Right atrium auricular region (tissue), 2 donors: ENCODE data around the gene DNAL1. TPM values are rescaled to one million over a fixed set of nuclear protein-coding genes. Genes with fewer than 3 reads are reported as not detected.

Source experiments
- DNase-seq: peaks from one replicate; pipeline ENCODE4 v3.0.0-alpha.2; 2019; ENCODE audit warnings: low spot score
- H3K27ac ChIP-seq, 2 donors: fragments of 200-600 bp; sonication (generic); 1 replicate in 1 of 2; 2 replicates in 1 of 2; pipeline ENCODE4 v1.5.1; 2016 to 2019
- H3K27me3 ChIP-seq, 2 donors: fragments of 200-600 bp; sonication (generic); one replicate each; pipeline versions ENCODE4 v1.5.1 to v1.6.0; 2017 to 2019
- H3K36me3 ChIP-seq: fragments of 200-600 bp; sonication (generic); one replicate; pipeline ENCODE4 v1.5.1; 2016
- H3K4me1 ChIP-seq, 2 donors: fragments of 200-600 bp; sonication (generic); one replicate each; pipeline versions ENCODE4 v1.5.1 to v1.6.0; 2017 to 2019
- H3K4me3 ChIP-seq, 2 donors: fragments of 200-600 bp; sonication (generic); 1 replicate in 1 of 2; 2 replicates in 1 of 2; pipeline ENCODE4 v1.5.1; 2017 to 2019; ENCODE audit warnings: mild to moderate bottlenecking in 1 of 2, moderate library complexity in 1 of 2
- H3K9me3 ChIP-seq, 2 donors: fragments of 200-600 bp; sonication (generic); one replicate each; pipeline ENCODE4 v1.5.1; 2019
- total RNA-seq, 2 donors: library from RNA; depleted of rRNA; stranded (reverse); fragments of >200 nt; gene quantifications; one replicate each; pipeline ENCODE4 v1.1.0, GENCODE V29; 2016
- TF ChIP-seq, protein P1 (sequence below), 2 donors: fragments of 200-600 bp; sonication (generic); IDR thresholded peaks; one replicate each; pipeline ENCODE4 v1.5.1; 2019; ENCODE audit warnings: antibody characterized with exemption in 2 of 2

Gene DNAL1
- total RNA-seq, 2 donors from 2014 or later: 5.7 to 7.8 TPM

DNA sequence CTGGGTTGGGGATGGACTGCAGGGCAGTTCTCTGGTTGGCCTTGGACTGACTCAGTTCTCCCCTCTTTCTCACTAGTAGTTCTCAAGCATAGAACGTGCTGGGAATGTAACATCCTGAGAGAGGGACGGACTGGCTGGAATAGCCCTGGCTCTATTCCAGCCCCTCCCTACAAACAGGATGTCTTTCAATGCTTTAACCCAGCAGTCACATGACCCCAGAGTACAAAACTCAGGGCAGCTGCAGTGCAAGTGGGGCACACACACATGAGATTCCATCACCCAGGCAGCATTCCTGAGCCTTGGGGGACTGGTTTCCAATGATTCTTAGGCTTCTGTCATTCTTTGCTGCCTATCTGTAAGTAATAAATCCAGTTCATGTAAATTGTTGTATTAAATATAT lies 34.1 kb upstream of the DNAL1 start:
- Histone ChIP-seq H3K27me3 (no peaks in the 10 kb centered on the region), H3K36me3 (no peaks in the 10 kb centered on the region), H3K9me3 (no peaks in the 10 kb centered on the region), H3K4me1 (no peaks in the 10 kb centered on the region), H3K27ac (no peak overlapping the region), H3K4me3 (no peak overlapping the region)
- DNase-seq: no peak
- TF ChIP-seq, protein P1, sequence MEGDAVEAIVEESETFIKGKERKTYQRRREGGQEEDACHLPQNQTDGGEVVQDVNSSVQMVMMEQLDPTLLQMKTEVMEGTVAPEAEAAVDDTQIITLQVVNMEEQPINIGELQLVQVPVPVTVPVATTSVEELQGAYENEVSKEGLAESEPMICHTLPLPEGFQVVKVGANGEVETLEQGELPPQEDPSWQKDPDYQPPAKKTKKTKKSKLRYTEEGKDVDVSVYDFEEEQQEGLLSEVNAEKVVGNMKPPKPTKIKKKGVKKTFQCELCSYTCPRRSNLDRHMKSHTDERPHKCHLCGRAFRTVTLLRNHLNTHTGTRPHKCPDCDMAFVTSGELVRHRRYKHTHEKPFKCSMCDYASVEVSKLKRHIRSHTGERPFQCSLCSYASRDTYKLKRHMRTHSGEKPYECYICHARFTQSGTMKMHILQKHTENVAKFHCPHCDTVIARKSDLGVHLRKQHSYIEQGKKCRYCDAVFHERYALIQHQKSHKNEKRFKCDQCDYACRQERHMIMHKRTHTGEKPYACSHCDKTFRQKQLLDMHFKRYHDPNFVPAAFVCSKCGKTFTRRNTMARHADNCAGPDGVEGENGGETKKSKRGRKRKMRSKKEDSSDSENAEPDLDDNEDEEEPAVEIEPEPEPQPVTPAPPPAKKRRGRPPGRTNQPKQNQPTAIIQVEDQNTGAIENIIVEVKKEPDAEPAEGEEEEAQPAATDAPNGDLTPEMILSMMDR (IDR thresholded peaks at IDR 0.05): no peak

DNA sequence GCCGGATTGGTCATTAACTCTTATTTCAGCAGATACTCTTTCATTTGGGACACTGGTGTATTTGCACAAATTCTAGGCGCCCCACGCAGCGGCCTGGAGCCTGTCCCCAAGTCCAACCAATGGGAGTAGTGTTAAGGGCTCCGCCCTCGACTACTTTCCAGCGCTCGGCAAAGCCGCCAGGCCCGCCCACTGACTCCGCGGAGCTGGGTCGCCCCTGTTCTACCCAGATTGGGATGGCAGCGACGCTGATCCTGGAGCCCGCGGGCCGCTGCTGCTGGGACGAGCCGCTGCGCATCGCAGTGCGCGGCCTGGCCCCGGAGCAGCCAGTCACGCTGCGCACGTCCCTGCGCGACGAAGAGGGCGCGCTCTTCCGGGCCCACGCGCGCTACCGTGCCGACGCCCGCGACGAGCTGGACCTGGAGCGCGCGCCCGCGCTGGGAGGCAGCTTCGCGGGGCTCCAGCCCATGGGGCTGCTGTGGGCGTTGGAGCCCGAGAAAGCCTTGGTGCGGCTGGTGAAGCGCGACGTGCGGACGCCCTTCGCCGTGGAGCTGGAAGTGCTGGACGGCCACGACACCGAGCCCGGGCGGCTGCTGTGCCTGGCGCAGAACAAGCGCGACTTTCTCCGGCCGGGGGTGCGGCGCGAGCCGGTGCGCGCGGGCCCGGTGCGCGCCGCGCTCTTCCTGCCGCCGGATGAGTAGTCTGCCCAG lies 32.3 kb upstream of the DNAL1 start, which contains the start of gene ACOT6:
Gene ACOT6, plus strand, starts transcription at position 179 of the 707 bp plus-strand sequence. Its CDS starts 55 bp downstream, at position 234.
- peak; percentile 76 for DNase-seq
- Histone ChIP-seq H3K4me3 (peak within 1 kb of the TSS; percentile 56 to 68), H3K9me3 (no peaks in the 10 kb centered on the region), H3K27ac (peak within 1 kb of the TSS; percentile 80 to 83), H3K4me1 (no peaks in the 10 kb centered on the region), H3K27me3 (no peaks in the 10 kb centered on the region), H3K36me3 (no peaks in the 10 kb centered on the region)
- TF ChIP-seq, protein P1 (IDR thresholded peaks at IDR 0.05): no peak

DNA sequence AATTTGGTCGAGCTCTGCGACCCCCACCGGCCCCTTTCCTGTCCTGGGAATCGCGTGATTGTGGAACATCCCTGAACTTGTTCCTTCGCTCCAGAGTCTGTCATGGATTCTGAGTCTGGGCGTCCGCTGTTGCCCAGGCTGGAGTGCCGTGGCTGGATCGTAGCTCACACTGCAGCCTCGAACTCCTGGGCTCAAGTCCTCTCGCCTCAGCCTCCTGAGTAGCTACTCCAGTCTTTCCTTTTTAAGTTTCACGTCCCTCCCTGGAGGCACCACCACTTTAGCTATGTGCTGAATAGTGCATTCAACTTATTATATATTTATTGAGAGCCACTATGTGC lies 31.8 kb upstream of the DNAL1 start:
- Histone ChIP-seq H3K4me1 (no peaks in the 10 kb centered on the region), H3K36me3 (no peaks in the 10 kb centered on the region), H3K27ac (peak overlapping the region; percentile 80 to 83), H3K27me3 (no peaks in the 10 kb centered on the region), H3K9me3 (no peaks in the 10 kb centered on the region), H3K4me3 (peak overlapping the region; percentile 56 to 68)
- TF ChIP-seq, protein P1 (IDR thresholded peaks at IDR 0.05): no peak
- no peak for DNase-seq

DNA sequence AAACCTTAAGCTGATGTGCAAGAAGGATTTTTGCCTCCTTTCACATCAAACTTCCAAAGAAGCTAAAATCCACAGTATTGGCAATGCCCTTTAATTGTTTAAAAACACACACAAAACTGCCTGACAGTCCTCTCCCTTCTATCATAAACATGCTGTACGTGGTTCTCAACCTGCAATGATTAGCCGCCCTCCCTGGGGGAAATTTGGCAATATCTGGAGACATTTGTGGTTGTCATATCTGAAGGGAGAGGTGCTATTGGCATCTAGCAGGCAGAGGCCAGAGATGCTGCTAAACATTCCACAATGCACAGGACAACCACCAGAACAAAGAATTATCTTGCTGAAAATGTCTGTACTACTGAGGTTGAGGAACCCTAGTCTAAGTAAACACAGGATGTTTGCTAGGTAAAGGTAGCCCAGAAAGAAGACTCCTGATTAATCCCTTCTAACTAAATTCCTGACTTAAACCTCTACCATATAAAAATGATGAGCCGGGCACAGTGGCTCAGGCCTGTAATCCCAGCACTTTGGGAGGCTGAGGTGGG lies 31.3 kb upstream of the DNAL1 start:
- Histone ChIP-seq H3K4me3 (peak overlapping the region in 1 of 2 donors; percentile 68), H3K27ac (no peak overlapping the region)
- TF ChIP-seq, protein P1 (IDR thresholded peaks at IDR 0.05): no peak

DNA sequence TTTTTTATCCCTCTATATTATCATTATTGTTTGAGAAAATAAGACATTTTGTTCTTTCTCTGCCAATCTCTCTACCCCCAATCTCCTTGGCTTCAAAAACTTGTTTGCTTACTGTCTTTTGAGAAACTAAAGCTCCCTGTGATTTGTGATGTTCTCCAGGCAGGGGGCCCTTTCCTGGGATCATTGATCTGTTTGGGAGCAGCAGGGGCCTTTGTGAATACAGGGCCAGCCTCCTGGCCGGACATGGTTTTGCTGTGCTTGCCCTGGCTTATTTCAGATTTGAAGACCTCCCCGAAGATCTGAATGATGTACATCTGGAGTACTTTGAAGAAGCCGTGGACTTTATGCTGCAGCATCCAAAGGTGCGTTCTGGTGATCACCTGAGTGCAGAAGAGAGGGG lies 28.0 kb upstream of the DNAL1 start:
- no peak overlapping the region for H3K4me3 ChIP-seq
- H3K27ac ChIP-seq: no peak overlapping the region
- H3K36me3 ChIP-seq: no peaks in the 10 kb centered on the region
- TF ChIP-seq, protein P1 (IDR thresholded peaks at IDR 0.05): no peak
- no peaks in the 10 kb centered on the region for H3K4me1 ChIP-seq
- DNase-seq: no peak
- H3K27me3 ChIP-seq: no peaks in the 10 kb centered on the region
- no peaks in the 10 kb centered on the region for H3K9me3 ChIP-seq

More for the DNA sequence above, 31.3 kb upstream of the DNAL1 start:
- no peak for DNase-seq
- Histone ChIP-seq H3K27me3 (no peaks in the 10 kb centered on the region), H3K4me1 (no peaks in the 10 kb centered on the region), H3K9me3 (no peaks in the 10 kb centered on the region), H3K36me3 (no peaks in the 10 kb centered on the region)
